K562 treated with DMSO at 1 percent for 24 hours (cell line): ENCODE measurements around the gene PRKAA1. TPM values are rescaled to one million over a fixed set of nuclear protein-coding genes. Genes with fewer than 3 reads are reported as not detected.

Experiments
- total RNA-seq: library from RNA; unstranded; fragments of 300-600 nt; gene quantifications from 2 replicates; pipeline ENCODE4 v1.2.3, GENCODE V29; 2022; ENCODE audit warnings: low read depth; ENCODE audit not compliant: insufficient read depth

The PRKAA1 gene
- 18.6 and 20.6 TPM in 2 replicates for total RNA-seq

GRCh38 chr5:40798012-40798800 lies at the start of gene PRKAA1:
Gene PRKAA1, minus strand, starts transcription at chr5:40798374. Its CDS starts 185 bp downstream, at chr5:40798189.

GRCh38 chr5:40841068-40841805 lies 43.1 kb upstream of the PRKAA1 start, which contains the start of gene CARD6:
Gene CARD6, plus strand, starts transcription at chr5:40841367. Its CDS starts 16 bp downstream, at chr5:40841383.

GRCh38 chr5:40834849-40835787 lies 36.9 kb upstream of the PRKAA1 start, which contains the start of gene RPL37:
Gene RPL37, minus strand, starts transcription at chr5:40835222. Its CDS starts 37 bp downstream, at chr5:40835185.

GRCh38 chr5:40755407-40756365 lies 42.5 kb downstream of the PRKAA1 start, which contains the start of gene TTC33:
Gene TTC33, minus strand, starts transcription at chr5:40755961. Its CDS starts 8,943 bp downstream, at chr5:40747018.

Other genes with a start within 250 kb of the PRKAA1 start
- gene PTGER4, start 118.5 kb downstream of the PRKAA1 start, total RNA-seq = not detected in 2 replicates
- 6.1 and 8.3 TPM in 2 replicates for gene TTC33, start 42.4 kb downstream of the PRKAA1 start, total RNA-seq
- 2,034 and 2,122 TPM in 2 replicates for gene RPL37, start 36.8 kb upstream of the PRKAA1 start, total RNA-seq
- gene CARD6, start 43.0 kb upstream of the PRKAA1 start, total RNA-seq = 4.7 TPM in 2 replicates
- gene C7, start 111.1 kb upstream of the PRKAA1 start, total RNA-seq = not detected in 2 replicates